Measurements from ENCODE around the gene C19orf44.
"Not testable (repeated sequence)": the region's sequence is repeated elsewhere in the genome, so short reads cannot be mapped to it uniquely, and the experiment has no call there.

DNA sequence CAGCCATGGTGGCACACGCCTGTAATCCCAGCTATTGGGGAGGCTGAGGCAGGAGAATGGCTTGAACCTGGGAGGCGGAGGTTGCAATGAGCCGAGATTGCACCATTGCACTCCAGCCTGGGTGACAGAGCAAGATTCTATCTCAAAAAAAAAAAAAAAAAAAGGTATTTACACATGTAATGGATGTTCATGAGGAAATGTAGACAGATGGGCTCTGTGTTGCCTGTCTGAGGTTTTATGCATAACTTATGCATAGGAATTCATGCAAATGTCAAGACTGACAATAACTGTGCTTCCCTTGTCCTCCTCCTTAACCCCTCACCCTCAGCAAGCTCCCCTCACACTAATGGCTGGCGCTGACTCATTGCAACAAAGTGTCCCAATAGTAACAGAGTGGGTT lies 9.7 kb upstream of the C19orf44 start:
- TF ChIP-seq EP300, CTCF (IDR thresholded peaks at IDR 0.05): not testable (repeated sequence)

All from ovary (tissue), 3 donors.